ENCODE measurements around the gene MACC1. TPM values are rescaled to one million over a fixed set of nuclear protein-coding genes. Genes with fewer than 3 reads are reported as not detected.

MACC1 gene
- total RNA-seq = 0.13 TPM
- long read RNA-seq = 0 reads

DNA sequence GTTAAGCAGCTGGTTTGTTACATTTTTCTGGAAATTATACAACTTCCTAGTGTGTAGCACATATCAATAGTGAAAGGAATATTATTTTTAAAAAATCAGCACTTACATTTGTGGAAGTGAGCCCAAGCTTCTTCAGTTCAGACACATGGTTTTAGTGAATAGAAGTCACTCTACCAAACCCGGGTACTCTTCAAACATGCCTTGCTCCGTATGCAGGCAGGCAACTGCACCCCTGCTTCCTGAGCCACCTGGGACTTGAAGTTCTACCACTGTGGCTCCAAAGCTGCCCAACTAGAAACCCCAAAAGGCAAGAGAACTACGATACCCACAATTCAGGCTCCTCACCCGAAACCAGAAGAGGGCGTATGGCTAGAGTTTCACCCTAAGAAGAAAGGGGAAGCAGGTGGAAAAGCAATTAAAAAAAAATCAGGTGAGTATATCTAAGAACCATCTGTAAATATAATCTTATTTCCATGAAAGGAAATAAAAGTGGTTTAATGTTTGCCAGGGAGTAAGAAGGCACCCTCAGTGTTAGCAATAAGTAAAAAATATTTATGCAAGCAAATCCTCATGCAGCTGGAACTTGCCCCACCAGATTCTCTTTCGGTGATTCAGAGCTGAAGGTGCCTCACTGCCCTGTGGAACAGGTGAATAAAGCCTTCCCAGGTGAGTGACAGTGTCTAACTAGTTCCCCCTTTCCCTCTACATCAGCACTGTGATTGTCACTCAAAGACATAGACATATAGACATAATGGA lies at the start of gene MACC1:
MACC1 (minus strand) TSS at position 192 of the 756 bp plus-strand sequence. CDS start 55,522 bp downstream, outside the sequence.
- intact Hi-C loops (cut with DNase I) = no loop called here
- no peak for DNase-seq (ENCODE audit: low spot score)

- no peak for DNase-seq (ENCODE audit: low spot score)
- intact Hi-C loops (cut with DNase I) = no loop called here
Observed at GRCh38 chr7:20264623-20265022, 47.4 kb upstream of the MACC1 start.

- intact Hi-C loops (cut with DNase I) = no loop called here
- DNase-seq (ENCODE audit: low spot score) = no peak
Observed at GRCh38 chr7:20260223-20260622, 43.0 kb upstream of the MACC1 start.

- no peak for DNase-seq (ENCODE audit: low spot score)
- intact Hi-C loops (cut with DNase I) = no loop called here
Observed at GRCh38 chr7:20257212-20257611, 40.0 kb upstream of the MACC1 start.

- intact Hi-C loops (cut with DNase I) = no loop called here
- DNase-seq (ENCODE audit: low spot score) = no peak
Observed at GRCh38 chr7:20249920-20250319, 32.7 kb upstream of the MACC1 start.

GRCh38 chr7:20249376-20249775 lies 32.2 kb upstream of the MACC1 start:
- no peak for DNase-seq (ENCODE audit: low spot score)
- intact Hi-C loops (cut with DNase I) = no loop called here

- no peak for DNase-seq (ENCODE audit: low spot score)
Observed at GRCh38 chr7:20246236-20246635, 29.1 kb upstream of the MACC1 start.

DNA sequence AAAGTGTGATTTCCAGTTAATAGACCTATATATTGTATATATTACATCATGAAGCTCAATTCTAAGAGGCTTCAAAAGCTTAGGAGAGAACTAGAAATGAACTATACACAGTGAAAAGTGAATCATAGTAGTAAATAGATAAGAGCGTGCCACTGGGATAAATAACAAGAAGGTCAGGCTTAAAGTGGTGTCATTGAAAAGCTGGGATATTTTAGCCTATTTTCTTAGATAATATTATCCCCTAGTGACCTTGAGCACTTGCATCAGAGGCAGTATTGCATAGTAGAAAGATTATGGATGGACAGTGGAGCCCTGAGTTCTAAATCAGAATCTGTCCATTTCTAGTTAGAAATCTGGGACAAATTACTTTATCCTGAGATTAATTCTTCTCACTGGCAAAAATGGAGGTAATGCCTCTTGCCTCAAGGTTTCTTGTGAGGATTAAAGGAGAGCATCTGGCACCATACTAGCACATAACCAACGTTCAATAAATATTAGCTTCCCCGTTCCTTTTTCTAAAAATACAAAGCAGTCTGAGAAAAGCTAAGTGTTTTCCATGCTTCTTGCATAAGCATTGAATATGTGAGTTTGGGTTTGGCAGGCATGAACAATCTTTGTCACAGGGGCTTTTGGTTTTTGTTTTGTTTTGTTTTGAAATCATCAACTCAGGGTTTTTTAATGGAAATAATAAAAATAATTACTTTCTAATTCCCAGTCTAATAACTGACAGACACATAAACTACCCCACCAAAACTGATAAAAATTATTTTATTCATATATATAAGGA lies 27.3 kb upstream of the MACC1 start:
- intact Hi-C loops (cut with DNase I) = no loop called here
- DNase-seq (ENCODE audit: low spot score) = no peak

More at GRCh38 chr7:20246236-20246635, 29.1 kb upstream of the MACC1 start:
- intact Hi-C loops (cut with DNase I) = no loop called here

- intact Hi-C loops (cut with DNase I) = no loop called here
Observed at GRCh38 chr7:20241911-20242261, 24.7 kb upstream of the MACC1 start.

GRCh38 chr7:20241194-20241910 lies 24.2 kb upstream of the MACC1 start:
- DNase-seq (ENCODE audit: low spot score) = no peak
- intact Hi-C loops (cut with DNase I) = no loop called here

More at GRCh38 chr7:20241911-20242261, 24.7 kb upstream of the MACC1 start:
- no peak for DNase-seq (ENCODE audit: low spot score)

DNA sequence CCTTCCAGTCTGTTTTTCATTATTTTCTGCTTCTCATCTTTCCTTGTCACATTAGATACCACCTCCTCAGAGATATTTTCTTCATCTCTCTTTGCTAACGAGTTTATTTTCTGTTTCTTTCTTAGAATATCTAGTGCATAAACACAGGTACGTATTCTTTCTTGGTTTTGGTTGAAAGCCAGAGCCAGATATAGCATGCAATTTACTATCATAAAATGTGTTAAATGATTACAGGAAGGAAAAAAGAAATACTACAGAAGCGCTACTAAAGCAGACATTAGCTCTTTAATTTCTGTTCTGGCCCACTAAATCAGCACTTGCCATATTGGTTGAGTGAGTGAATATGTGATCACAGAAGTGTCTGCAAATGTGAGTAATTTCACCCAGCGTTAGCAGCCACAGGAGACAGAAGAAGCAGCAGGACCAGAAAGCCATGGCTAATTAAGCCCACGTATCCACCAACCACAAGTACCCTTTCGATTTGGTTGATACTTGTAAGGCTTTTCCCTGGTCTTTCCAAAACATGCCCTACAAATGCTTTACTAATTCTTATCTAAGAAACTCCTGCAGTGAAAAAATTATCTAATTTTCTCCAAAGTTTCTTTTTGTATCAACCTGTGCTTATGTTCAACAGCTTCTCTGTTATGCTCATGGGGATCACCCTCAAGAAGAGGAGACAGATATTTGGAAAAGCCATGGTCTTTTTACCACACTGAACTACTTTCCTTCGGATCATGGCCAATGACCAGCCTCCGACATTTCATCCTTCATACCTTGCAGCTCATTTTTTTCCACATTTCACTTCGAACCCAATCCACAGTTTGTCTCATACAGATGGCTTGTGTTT lies 23.1 kb upstream of the MACC1 start:
- no peak for DNase-seq (ENCODE audit: low spot score)
- intact Hi-C loops (cut with DNase I) = no loop called here

DNA sequence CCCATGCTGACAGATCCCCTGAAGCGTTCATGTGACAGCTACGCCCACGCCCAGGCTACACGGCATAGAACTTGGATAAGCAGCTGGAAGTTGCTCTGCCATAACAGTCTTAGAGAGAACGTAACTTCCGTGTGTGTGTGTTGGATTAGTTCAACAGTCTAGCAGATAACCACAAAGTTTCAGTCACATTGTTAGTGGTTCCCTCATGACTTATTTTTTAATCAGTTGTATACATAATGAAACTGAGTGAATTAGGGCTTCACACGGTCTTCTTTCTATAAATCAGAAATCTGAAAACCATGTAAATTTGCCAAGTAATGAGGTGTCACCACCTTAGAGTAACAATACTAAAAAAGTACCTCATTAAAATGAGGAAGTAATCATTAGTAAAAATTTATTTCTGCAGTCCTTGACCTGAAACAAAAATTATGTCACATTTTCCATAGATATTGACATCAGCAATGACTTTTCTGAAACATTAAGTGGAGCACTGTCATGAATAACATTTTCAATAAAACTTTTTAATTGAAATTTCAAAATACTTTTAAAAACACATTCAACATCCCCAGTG lies 21.7 kb upstream of the MACC1 start:
- intact Hi-C loops (cut with DNase I) = no loop called here
- DNase-seq (ENCODE audit: low spot score) = no peak

- intact Hi-C loops (cut with DNase I) = no loop called here
- no peak for DNase-seq (ENCODE audit: low spot score)
Observed at GRCh38 chr7:20238194-20238753, 21.1 kb upstream of the MACC1 start.

- no peak for DNase-seq (ENCODE audit: low spot score)
Observed at GRCh38 chr7:20237464-20238193, 20.4 kb upstream of the MACC1 start.

DNA sequence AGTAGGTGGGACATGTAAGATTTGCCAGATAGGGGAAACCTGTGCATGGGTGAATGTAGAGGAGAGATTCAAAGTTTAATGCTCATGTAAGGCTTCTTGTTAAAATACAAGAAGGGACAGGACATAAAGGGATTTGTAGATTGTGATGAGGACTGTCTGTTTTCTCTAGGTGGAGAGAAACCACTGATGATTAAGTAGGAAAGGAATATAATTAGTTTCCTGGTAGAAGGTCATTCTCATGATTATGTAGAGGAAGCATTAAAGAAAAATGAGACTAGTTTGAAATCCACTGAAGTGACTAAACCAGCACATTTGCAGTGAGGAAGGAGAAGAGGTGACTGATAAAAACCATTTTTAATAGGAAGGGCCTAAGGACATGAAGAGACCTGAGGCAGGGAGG lies 19.6 kb upstream of the MACC1 start:
- intact Hi-C loops (cut with DNase I) = no loop called here
- DNase-seq (ENCODE audit: low spot score) = no peak

More at GRCh38 chr7:20237464-20238193, 20.4 kb upstream of the MACC1 start:
- intact Hi-C loops (cut with DNase I) = no loop called here

DNA sequence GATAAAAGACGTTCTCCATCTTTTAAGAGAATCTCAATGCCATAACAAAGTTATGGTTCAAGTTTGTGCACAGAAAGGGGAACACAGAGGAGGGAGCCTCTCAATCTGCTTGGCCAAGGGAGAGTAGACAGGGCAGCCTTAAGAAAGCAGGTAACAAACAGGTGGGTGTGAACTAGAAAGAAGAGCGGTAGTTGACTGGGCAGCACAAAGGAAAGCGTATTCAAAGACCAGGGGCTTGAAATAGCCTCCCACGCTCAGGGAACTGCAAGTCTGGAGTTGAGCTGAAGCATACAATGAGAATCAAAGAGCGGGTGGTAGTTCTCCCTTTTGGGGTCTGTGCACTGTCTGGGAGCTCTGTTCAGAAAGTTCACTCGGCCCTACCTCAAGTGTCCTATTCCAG lies 18.9 kb upstream of the MACC1 start:
- intact Hi-C loops (cut with DNase I) = no loop called here
- DNase-seq (ENCODE audit: low spot score) = no peak

DNA sequence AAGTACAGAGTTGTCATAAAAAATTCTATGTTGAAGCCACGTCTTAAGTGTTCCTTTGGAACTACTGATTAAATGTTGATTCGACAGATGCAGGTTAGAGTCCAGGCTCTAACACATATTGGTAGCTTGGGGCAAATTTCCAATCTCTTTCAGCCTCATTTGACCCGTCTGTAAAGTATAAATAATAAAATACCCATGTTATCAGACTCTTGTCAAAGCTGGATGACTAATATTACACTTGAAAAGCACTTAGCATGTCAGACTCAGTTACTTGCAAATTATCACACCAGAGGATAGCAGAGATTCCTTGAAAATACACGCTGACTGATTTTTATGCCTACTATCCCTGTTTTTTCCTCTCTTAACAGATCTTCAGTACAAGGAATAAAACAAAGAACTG lies 18.1 kb upstream of the MACC1 start:
- no peak for DNase-seq (ENCODE audit: low spot score)
- intact Hi-C loops (cut with DNase I) = no loop called here

- intact Hi-C loops (cut with DNase I) = no loop called here
- DNase-seq (ENCODE audit: low spot score) = no peak
Observed at GRCh38 chr7:20233362-20233761, 16.2 kb upstream of the MACC1 start.
